Lower leg skin (tissue), 4 donors: Measurements from ENCODE around the gene MTMR3. TPM values are rescaled to one million over a fixed set of nuclear protein-coding genes. Genes with fewer than 3 reads are reported as not detected.

Experiments
- DNase-seq, 2 donors: peaks; one replicate each; pipeline ENCODE4 v3.0.0-alpha.2; 2019; ENCODE audit warnings: low spot score in 2 of 2
- H3K4me3 ChIP-seq: fragments of 200-600 bp; sonication (generic); 2 replicates; pipeline ENCODE4 v1.5.1; 2017; ENCODE audit warnings: mild to moderate bottlenecking, low read depth; ENCODE audit not compliant: poor library complexity, severe bottlenecking
- POLR2A ChIP-seq, 2 donors: fragments of 450-650 bp; IDR thresholded peaks; one replicate each; pipeline ENCODE4 v1.6.1; 2016 to 2017; ENCODE audit warnings: antibody characterized with exemption in 2 of 2, mild to moderate bottlenecking in 1 of 2, moderate library complexity in 1 of 2
- WGBS, 2 donors: methylation state at CpG; one replicate each; pipeline ENCODE4 v1.1.5; 2018; 5-methylcytosine and 5-hydroxymethylcytosine counted together
- intact Hi-C: fragments of 100-400 bp; cut with DNase I; formaldehyde crosslinking; loops from one replicate; pipeline ENCODE4 v1.15.0; 2023; ENCODE audit warnings: low total_unique reads
- total RNA-seq, 4 donors: library from RNA; depleted of rRNA; stranded (reverse); fragments of >200 nt; gene quantifications; one replicate each; pipeline ENCODE4 v1.1.0, GENCODE V29; 2016
- TF ChIP-seq, protein P1 (sequence below), 3 donors: fragments of 450-650 bp; IDR thresholded peaks; one replicate each; pipeline ENCODE4 v1.5.1; 2016; ENCODE audit warnings: antibody characterized with exemption in 3 of 3, mild to moderate bottlenecking in 3 of 3, moderate library complexity in 2 of 3

Gene MTMR3
- total RNA-seq, 4 donors from 2014 or later, result 51.4 to 70.5 (median 62.6) TPM

DNA sequence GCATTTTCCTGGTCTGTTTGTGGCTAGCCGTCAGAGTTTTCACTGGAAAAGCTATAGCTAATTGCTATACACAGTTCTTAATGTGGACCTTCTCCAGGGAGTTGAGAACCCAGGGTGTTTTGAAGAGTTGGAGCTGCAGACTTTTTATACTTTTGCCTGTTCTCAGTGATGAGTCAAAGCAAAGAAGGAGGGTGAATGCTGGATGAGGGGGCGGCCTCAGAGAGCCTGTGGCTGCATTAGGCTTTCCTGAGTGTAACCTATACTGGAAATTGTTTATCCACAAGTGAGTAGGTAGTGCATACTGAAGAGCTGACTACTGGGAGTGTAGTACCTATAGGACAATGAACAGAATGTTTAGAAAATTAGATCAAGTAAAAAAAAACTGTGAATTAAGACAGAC is 117.6 kb downstream of the MTMR3 start:
- H3K4me3 ChIP-seq, result no peak overlapping the region
- 90 to 95% methylated on average over 2 of the region's 2 CpGs for WGBS, 2 donors
- no peak for DNase-seq
- intact Hi-C loops, result loop anchor here (10.0 kb wide), 1 partner anchor 366 kb away; no protein-coding TSS in a partner anchor
- TF ChIP-seq, protein P1, sequence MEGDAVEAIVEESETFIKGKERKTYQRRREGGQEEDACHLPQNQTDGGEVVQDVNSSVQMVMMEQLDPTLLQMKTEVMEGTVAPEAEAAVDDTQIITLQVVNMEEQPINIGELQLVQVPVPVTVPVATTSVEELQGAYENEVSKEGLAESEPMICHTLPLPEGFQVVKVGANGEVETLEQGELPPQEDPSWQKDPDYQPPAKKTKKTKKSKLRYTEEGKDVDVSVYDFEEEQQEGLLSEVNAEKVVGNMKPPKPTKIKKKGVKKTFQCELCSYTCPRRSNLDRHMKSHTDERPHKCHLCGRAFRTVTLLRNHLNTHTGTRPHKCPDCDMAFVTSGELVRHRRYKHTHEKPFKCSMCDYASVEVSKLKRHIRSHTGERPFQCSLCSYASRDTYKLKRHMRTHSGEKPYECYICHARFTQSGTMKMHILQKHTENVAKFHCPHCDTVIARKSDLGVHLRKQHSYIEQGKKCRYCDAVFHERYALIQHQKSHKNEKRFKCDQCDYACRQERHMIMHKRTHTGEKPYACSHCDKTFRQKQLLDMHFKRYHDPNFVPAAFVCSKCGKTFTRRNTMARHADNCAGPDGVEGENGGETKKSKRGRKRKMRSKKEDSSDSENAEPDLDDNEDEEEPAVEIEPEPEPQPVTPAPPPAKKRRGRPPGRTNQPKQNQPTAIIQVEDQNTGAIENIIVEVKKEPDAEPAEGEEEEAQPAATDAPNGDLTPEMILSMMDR (IDR thresholded peaks at IDR 0.05), result no peak

- TF ChIP-seq POLR2A (IDR thresholded peaks at IDR 0.05), result no peak
- TF ChIP-seq, protein P1 (IDR thresholded peaks at IDR 0.05), result no peak
- H3K4me3 ChIP-seq, result no peak overlapping the region
- WGBS, 2 donors, result 95 to 98% methylated on average over 3 of the region's 3 CpGs
- no peak for DNase-seq
- intact Hi-C loops, result loop anchor here (10.0 kb wide), 1 partner anchor 367 kb away; no protein-coding TSS in a partner anchor
Measured at GRCh38 chr22:30001459-30001858, 118.5 kb downstream of the MTMR3 start.

DNA sequence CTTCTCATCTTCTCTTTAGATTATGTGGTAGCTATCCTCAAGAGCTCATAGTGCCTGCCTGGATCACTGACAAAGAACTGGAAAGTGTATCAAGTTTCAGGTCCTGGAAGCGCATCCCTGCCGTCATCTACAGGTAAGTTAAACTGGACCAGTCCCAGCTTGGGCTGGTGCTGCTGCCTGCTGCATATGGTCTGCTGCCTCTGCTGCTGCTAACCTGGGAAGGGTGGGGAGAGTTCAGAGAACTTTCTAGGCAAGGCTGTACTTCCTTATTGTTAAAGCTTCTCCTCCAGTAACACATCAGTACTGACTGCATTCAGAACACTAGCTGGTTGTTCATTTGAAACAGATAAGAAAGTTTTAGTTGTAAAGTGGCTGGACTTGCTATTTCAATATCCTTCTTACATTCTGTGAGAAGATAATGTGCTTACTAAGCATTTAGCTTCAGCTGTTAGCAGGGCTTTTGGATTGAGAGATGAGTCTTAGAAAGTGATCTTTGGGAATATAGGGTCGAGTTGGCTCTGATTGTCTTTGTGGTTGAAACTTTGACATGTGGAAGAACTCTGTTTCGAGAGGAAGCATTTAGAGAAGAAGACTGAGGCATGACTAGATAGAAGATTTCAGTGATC is 120.0 kb downstream of the MTMR3 start:
- no peak overlapping the region for H3K4me3 ChIP-seq
- intact Hi-C loops, result loop anchor here (10.0 kb wide), 1 partner anchor 368 kb away; no protein-coding TSS in a partner anchor
- TF ChIP-seq POLR2A (IDR thresholded peaks at IDR 0.05), result no peak
- TF ChIP-seq, protein P1 (IDR thresholded peaks at IDR 0.05), result no peak
- DNase-seq, result no peak
- WGBS, 2 donors, result 77 to 81% methylated on average over 4 of the region's 4 CpGs

DNA sequence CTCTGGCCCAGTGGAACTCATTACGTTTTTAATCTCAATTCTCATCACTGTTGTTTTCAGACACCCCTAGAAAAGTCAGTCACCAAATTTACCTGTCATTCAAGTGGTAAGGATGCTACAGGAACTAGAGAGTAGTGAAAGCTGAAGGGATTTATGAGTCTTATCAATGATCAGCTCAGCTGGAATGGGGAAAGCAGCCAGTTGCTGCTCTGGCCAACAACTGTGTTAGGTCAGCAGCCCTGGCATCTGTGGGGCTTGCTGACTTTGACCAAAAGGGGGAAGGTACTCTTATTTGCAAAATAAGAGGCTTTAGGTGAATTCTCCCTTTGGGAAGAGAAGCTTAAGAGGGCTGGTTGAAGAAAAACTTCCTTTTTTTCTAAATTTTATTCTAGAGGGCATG is 121.1 kb downstream of the MTMR3 start:
- no peak overlapping the region for H3K4me3 ChIP-seq
- DNase-seq, result no peak
- TF ChIP-seq, protein P1 (IDR thresholded peaks at IDR 0.05), result no peak
- no peak for TF ChIP-seq POLR2A (IDR thresholded peaks at IDR 0.05)
- intact Hi-C loops, result loop anchor here (10.0 kb wide), 1 partner anchor 369 kb away; no protein-coding TSS in a partner anchor
- 71 to 79% methylated on average over 1 of the region's 1 CpG for WGBS, 2 donors

DNA sequence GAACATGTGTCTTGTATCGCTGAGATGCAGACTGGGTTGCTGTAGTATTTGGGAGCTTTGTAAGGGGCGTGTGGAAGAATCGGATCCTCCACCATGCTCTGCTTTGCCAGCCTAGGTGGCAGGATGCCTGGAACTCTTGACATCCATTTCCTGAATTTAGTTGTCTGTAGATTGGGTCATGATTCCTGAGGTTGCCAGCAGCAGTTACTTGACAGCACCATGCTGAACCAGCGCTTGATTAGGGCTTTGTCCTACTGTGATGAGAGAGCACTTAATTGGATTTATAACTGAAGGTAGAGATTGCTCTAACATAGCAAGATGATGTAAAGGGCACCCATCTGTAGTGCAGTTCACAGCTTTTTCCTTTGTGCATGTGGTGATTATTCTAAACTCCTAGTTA is 121.7 kb downstream of the MTMR3 start:
- TF ChIP-seq POLR2A (IDR thresholded peaks at IDR 0.05), result no peak
- TF ChIP-seq, protein P1 (IDR thresholded peaks at IDR 0.05), result no peak
- no peak overlapping the region for H3K4me3 ChIP-seq
- intact Hi-C loops, result loop anchor here (10.0 kb wide), 1 partner anchor 370 kb away; no protein-coding TSS in a partner anchor
- no peak for DNase-seq
- WGBS, 2 donors, result 41 to 50% methylated on average over 4 of the region's 4 CpGs
